Aorta (tissue), 5 donors: Measurements from ENCODE around the gene MINDY3. TPM values are rescaled to one million over a fixed set of nuclear protein-coding genes. Genes with fewer than 3 reads are reported as not detected.
A peak's percentile ranks its signal among the peaks of the same experiment; 100 is the strongest.

Experiments
- ATAC-seq: fragments of 200-7000 bp; cut with Tn5 transposase; one replicate; pipeline ENCODE4 v1.9.1; 2022; ENCODE audit warnings: moderate library complexity; ENCODE audit not compliant: low FRiP score
- DNase-seq, 2 donors: peaks; one replicate each; pipeline ENCODE4 v3.0.0-alpha.2; 2020
- H3K27ac ChIP-seq, 2 donors: one replicate each; pipeline ENCODE4 v1.5.1; 2013; ENCODE audit warnings: low read length in 2 of 2, mild to moderate bottlenecking in 2 of 2, moderate library complexity in 2 of 2, control low read depth in 1 of 2, inconsistent platforms in 1 of 2, low read depth in 1 of 2
- H3K27me3 ChIP-seq, 2 donors: one replicate each; pipeline ENCODE4 v1.6.1; 2013; ENCODE audit warnings: control low read depth in 1 of 2, low read length in 1 of 2, mild to moderate bottlenecking in 1 of 2, moderate library complexity in 1 of 2; ENCODE audit not compliant: insufficient read depth in 2 of 2, control insufficient read depth in 1 of 2
- H3K36me3 ChIP-seq, 2 donors: one replicate each; pipeline ENCODE4 v1.6.1; 2013; ENCODE audit warnings: control low read depth in 1 of 2, low read length in 1 of 2, mild to moderate bottlenecking in 1 of 2; ENCODE audit not compliant: insufficient read depth in 2 of 2, control insufficient read depth in 1 of 2
- H3K4me1 ChIP-seq, 2 donors: one replicate each; pipeline ENCODE4 v1.6.1; 2013; ENCODE audit warnings: low read length in 2 of 2, control low read depth in 1 of 2, mild to moderate bottlenecking in 1 of 2, moderate library complexity in 1 of 2; ENCODE audit not compliant: insufficient read depth in 2 of 2, control insufficient read depth in 1 of 2
- H3K4me3 ChIP-seq, 2 donors: one replicate each; pipeline ENCODE4 v1.5.1; 2013; ENCODE audit warnings: low read length in 2 of 2, control low read depth in 1 of 2, mild to moderate bottlenecking in 1 of 2
- H3K9me3 ChIP-seq: one replicate; pipeline ENCODE4 v1.6.1; 2013; ENCODE audit warnings: mild to moderate bottlenecking, low read length; ENCODE audit not compliant: control insufficient read depth
- WGBS, 2 donors: extraction: QIAGEN DNeasy Blood & Tissue Kit; methylation state at CpG; one replicate each; pipeline ENCODE4 v1.1.7; 2013; 5-methylcytosine and 5-hydroxymethylcytosine counted together
- intact Hi-C, 2 donors: fragments of 100-400 bp; cut with DNase I; formaldehyde crosslinking; loops; one replicate each; pipeline versions ENCODE4 v1.14.2 to v1.15.0; 2022
- polyA plus RNA-seq, 2 donors: library from polyadenylated mRNA; stranded (reverse); fragments of 200-250 nt; gene quantifications; one replicate each; pipeline ENCODE4 v1.2.3, GENCODE V29; 2013
- total RNA-seq, 2 donors: library from RNA; stranded (reverse); fragmentation: NEBNext Ultra II Directional; extraction: Animal tissue kit (Norgen Biotek cat#: 25700); gene quantifications; one replicate each; pipeline ENCODE4 v1.2.1, GENCODE V29; 2021
- donor health status: healthy with polysubstance abuse.
- donor health status: Bipolar disorder and iron deficiency.
- donor health status: DM: no; HTN: no; CAD: no.
- donor health status: DM: no; HTN: no; CAD: no.
- donor health status: DM: yes; HTN: yes; CAD: no.

Gene MINDY3
- total and polyA plus RNA-seq, 4 donors, result 24.9 to 81.1 (median 36.7) TPM

DNA sequence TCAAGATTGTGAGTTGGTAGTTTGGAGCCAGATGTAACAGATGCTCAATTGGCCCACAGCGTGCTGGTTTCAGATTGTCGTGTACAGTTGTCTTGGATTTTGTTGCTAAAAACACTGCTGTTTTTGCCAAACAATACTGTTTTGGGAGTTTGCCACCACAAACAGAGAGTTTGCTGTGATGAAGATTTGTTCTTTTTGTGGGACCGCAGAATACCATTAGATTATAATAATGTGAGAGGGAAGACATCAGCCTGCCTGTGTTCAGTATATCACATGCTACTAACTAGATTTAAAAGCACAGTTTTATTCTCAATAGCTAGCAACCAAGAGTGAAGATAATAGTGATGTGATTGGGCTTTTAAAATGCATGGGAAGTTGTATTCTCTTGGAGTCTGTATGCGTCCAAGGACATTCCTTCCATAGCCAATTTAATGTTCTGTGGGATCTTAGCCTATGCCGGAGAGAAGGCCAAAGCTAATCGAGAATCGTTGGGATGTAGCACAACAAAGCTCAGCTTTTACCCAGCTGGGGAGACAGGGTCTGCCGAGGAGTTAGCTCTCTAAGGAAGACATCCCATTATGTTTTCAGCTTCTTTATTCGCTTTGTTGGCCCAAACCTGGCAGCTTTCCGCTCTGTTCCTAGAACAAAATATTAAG, 121.9 kb downstream of the MINDY3 start:
- DNase-seq, result no peak
- 26 to 29% methylated on average over 10 of the region's 10 CpGs for WGBS, 2 donors

DNA sequence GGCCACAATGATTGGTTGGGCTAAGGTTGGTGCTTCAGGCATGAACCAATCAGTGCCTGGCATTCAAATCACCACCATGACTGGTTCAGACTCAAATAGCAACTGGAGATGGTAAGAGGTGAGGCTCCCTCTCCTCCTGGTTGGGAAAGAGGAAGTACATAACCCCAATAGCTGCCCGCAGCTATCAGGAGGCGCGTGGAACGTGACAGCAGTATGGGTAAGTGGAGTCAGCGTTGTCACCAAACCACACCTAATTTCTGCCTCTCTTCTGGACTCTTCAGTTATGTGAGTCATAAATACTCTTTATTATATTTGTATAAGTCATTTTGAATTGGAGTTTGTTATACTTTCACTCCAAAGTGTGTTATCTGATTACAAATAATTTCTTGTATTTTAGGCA, 122.7 kb downstream of the MINDY3 start:
- Histone ChIP-seq H3K4me1 (peaks cover 0 to 4% of the 10 kb centered on the region in 2 donors), H3K9me3 (no peaks in the 10 kb centered on the region), H3K27ac (peak overlapping the region in 1 of 2 donors; percentile 54), H3K36me3 (no peaks in the 10 kb centered on the region), H3K4me3 (no peak overlapping the region), H3K27me3 (no peaks in the 10 kb centered on the region)
- intact Hi-C loops, result no loop called here
- ATAC-seq (no peak), DNase-seq (no peak)
- 85 to 87% methylated on average over 5 of the region's 5 CpGs for WGBS, 2 donors

More for the DNA sequence above, 121.9 kb downstream of the MINDY3 start:
- H3K27ac ChIP-seq, result peak overlapping the region in 1 of 2 donors; percentile 82
- H3K9me3 ChIP-seq, result no peaks in the 10 kb centered on the region
- no peaks in the 10 kb centered on the region for H3K36me3 ChIP-seq
- H3K4me3 ChIP-seq, result no peak overlapping the region
- ATAC-seq, result peak; percentile 67
- intact Hi-C loops, result no loop called here
- no peaks in the 10 kb centered on the region for H3K27me3 ChIP-seq
- H3K4me1 ChIP-seq, result peaks cover 0 to 4% of the 10 kb centered on the region in 2 donors

- WGBS, 2 donors, result 9 to 18% methylated on average over 4 of the region's 4 CpGs
- Histone ChIP-seq H3K4me1 (peaks cover 0 to 4% of the 10 kb centered on the region in 2 donors), H3K9me3 (no peaks in the 10 kb centered on the region), H3K4me3 (no peak overlapping the region), H3K27me3 (no peaks in the 10 kb centered on the region), H3K36me3 (no peaks in the 10 kb centered on the region), H3K27ac (no peak overlapping the region)
- no peak for ATAC-seq
- intact Hi-C loops, result no loop called here
- DNase-seq, result no peak
Observed at GRCh38 chr10:15735763-15736162, 124.5 kb downstream of the MINDY3 start.

- no peaks in the 10 kb centered on the region for H3K27me3 ChIP-seq
- no peak overlapping the region for H3K27ac ChIP-seq
- H3K4me3 ChIP-seq, result no peak overlapping the region
- no peaks in the 10 kb centered on the region for H3K36me3 ChIP-seq
- no peak for ATAC-seq
- H3K4me1 ChIP-seq, result peaks cover 0 to 1% of the 10 kb centered on the region in 2 donors
- intact Hi-C loops, result no loop called here
- 95 to 99% methylated on average over 2 of the region's 2 CpGs for whole genome bisulfite sequencing, 2 donors
- H3K9me3 ChIP-seq, result no peaks in the 10 kb centered on the region
- DNase-seq, result no peak
Observed at GRCh38 chr10:15730341-15730740, 130.0 kb downstream of the MINDY3 start.

DNA sequence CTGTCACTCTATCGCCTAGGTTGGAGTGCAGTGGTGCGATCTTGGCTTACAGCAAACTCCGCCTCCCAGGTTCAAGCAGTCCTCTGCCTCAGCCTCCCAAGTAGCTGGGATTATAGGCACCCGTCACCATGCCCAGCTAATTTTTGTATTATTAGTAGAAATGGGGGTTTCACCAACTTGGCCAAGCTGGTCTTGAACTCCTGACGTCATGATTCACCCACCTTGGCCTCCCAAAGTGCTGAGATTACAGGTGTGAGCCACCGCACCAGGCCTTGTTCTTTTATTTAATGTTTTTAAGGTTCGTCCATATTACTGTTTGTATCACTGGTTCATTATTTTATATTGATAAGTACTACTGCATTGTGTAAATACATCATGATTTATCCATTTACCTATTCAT, 130.4 kb downstream of the MINDY3 start:
- H3K4me3 ChIP-seq, result no peak overlapping the region
- 93% methylated on average over 7 of the region's 7 CpGs for WGBS, 2 donors
- intact Hi-C loops, result loop anchor here in 1 of 2 donors (5.0 kb wide), 1 partner anchor 57 kb away; no protein-coding TSS in a partner anchor
- DNase-seq (no peak), ATAC-seq (no peak)
- H3K9me3 ChIP-seq, result no peaks in the 10 kb centered on the region
- H3K36me3 ChIP-seq, result no peaks in the 10 kb centered on the region
- peaks cover 1 to 2% of the 10 kb centered on the region in 2 donors for H3K4me1 ChIP-seq
- H3K27ac ChIP-seq, result no peak overlapping the region
- H3K27me3 ChIP-seq, result no peaks in the 10 kb centered on the region

Other genes with a start within 250 kb of the MINDY3 start
- 100 to 1,000 TPM; 516 to 885 TPM for gene ITGA8, start 140.6 kb downstream of the MINDY3 start, total RNA-seq
- 100 to 1,000 TPM; 149 to 336 TPM for gene ITGA8, start 140.6 kb downstream of the MINDY3 start, polyA plus RNA-seq